Measurements from ENCODE around the gene PRR20B.
"Not testable (repeated sequence)": the region's sequence is repeated elsewhere in the genome, so short reads cannot be mapped to it uniquely, and the experiment has no call there.

DNA sequence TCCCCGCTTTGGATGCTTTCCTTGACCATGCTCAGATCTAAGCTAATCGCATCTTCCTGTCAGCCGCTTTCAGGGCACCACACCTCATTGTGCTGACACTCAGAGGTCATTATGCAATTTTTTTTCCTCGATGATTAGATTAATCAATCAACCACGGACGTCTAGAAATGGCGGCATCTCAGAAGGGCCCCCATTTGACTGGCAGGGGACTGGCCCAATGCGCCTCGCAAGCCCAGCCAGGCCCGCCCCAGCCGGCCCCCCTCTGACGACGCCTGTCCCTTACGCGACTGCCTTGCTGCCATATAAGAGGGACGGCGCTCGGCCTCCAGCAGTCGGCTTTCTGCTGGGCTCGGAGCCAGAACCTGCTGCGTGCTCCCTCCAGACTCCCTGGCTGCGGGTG is at the start of gene PRR20B:
- not testable (repeated sequence) for TF ChIP-seq CTCF, POLR2A (IDR thresholded peaks at IDR 0.05)

Measured in ovary (tissue), 3 donors.